ENCODE measurements around the gene MKRN2OS.

The MKRN2OS gene

GRCh38 chr3:12582730-12583129 is 37.4 kb upstream of the MKRN2OS start:
- H3K27me3 Mint-ChIP-seq (ENCODE audit: low read depth) = no peaks in the 10 kb centered on the region
- H3K27ac Mint-ChIP-seq = no peak overlapping the region
- no peaks in the 10 kb centered on the region for H3K9me3 Mint-ChIP-seq
- peaks cover 74% of the 10 kb centered on the region for H3K36me3 Mint-ChIP-seq (ENCODE audit: low read depth)
- H3K4me3 Mint-ChIP-seq = no peak overlapping the region
- H3K4me1 Mint-ChIP-seq = no peaks in the 10 kb centered on the region
- no peak for TF ChIP-seq CTCF (IDR thresholded peaks at IDR 0.05; ENCODE audit: unreplicated experiment in 3 of 3)

- Mint-ChIP-seq H3K27ac (no peak overlapping the region), H3K36me3 (ENCODE audit: low read depth) (peaks cover 82% of the 10 kb centered on the region), H3K4me1 (no peaks in the 10 kb centered on the region), H3K4me3 (no peak overlapping the region), H3K9me3 (no peaks in the 10 kb centered on the region), H3K27me3 (ENCODE audit: low read depth) (no peaks in the 10 kb centered on the region)
- no peak for TF ChIP-seq CTCF (IDR thresholded peaks at IDR 0.05; ENCODE audit: unreplicated experiment in 3 of 3)
These were observed 34.6 kb upstream of the MKRN2OS start for GRCh38 chr3:12579905-12580304.

GRCh38 chr3:12579456-12579855 is 34.2 kb upstream of the MKRN2OS start:
- H3K9me3 Mint-ChIP-seq = no peaks in the 10 kb centered on the region
- H3K4me3 Mint-ChIP-seq = no peak overlapping the region
- H3K4me1 Mint-ChIP-seq = no peaks in the 10 kb centered on the region
- H3K27me3 Mint-ChIP-seq (ENCODE audit: low read depth) = no peaks in the 10 kb centered on the region
- no peak overlapping the region for H3K27ac Mint-ChIP-seq
- peaks cover 82% of the 10 kb centered on the region for H3K36me3 Mint-ChIP-seq (ENCODE audit: low read depth)
- no peak for TF ChIP-seq CTCF (IDR thresholded peaks at IDR 0.05; ENCODE audit: unreplicated experiment in 3 of 3)

- H3K9me3 Mint-ChIP-seq = no peaks in the 10 kb centered on the region
- no peak overlapping the region for H3K4me3 Mint-ChIP-seq
- H3K27ac Mint-ChIP-seq = no peak overlapping the region
- no peaks in the 10 kb centered on the region for H3K27me3 Mint-ChIP-seq (ENCODE audit: low read depth)
- peaks cover 82% of the 10 kb centered on the region for H3K36me3 Mint-ChIP-seq (ENCODE audit: low read depth)
- TF ChIP-seq CTCF (IDR thresholded peaks at IDR 0.05; ENCODE audit: unreplicated experiment in 3 of 3) = no peak
- H3K4me1 Mint-ChIP-seq = no peaks in the 10 kb centered on the region
These were observed 33.4 kb upstream of the MKRN2OS start for GRCh38 chr3:12578742-12579141.

- no peaks in the 10 kb centered on the region for H3K9me3 Mint-ChIP-seq
- H3K36me3 Mint-ChIP-seq (ENCODE audit: low read depth) = peaks cover 79% of the 10 kb centered on the region
- H3K27ac Mint-ChIP-seq = no peak overlapping the region
- no peak for TF ChIP-seq CTCF (IDR thresholded peaks at IDR 0.05; ENCODE audit: unreplicated experiment in 3 of 3)
- no peak overlapping the region for H3K4me3 Mint-ChIP-seq
- no peaks in the 10 kb centered on the region for H3K4me1 Mint-ChIP-seq
- H3K27me3 Mint-ChIP-seq (ENCODE audit: low read depth) = no peaks in the 10 kb centered on the region
These were observed 32.1 kb upstream of the MKRN2OS start for GRCh38 chr3:12577379-12577778.

GRCh38 chr3:12574661-12575060 is 29.4 kb upstream of the MKRN2OS start:
- Mint-ChIP-seq H3K9me3 (no peaks in the 10 kb centered on the region), H3K4me1 (no peaks in the 10 kb centered on the region), H3K36me3 (ENCODE audit: low read depth) (peaks cover 88% of the 10 kb centered on the region), H3K27ac (no peak overlapping the region), H3K4me3 (no peak overlapping the region), H3K27me3 (ENCODE audit: low read depth) (no peaks in the 10 kb centered on the region)
- TF ChIP-seq CTCF (IDR thresholded peaks at IDR 0.05; ENCODE audit: unreplicated experiment in 3 of 3) = no peak

Data from nephron (organoid).